HG03175 (cell line): Measurements from ENCODE around the gene DEFB121.
"Not testable (repeated sequence)": the region's sequence is repeated elsewhere in the genome, so short reads cannot be mapped to it uniquely, and the experiment has no call there.

Source experiments
- ATAC-seq: cut with Tn5 transposase; IDR thresholded peaks from one replicate; pipeline ENCODE4 v1.9.1; 2021; ENCODE audit warnings: mild to moderate bottlenecking, moderate library complexity; ENCODE audit not compliant: unreplicated experiment

The DEFB121 gene

GRCh38 chr20:31364272-31364671 is 41.7 kb downstream of the DEFB121 start:
- not testable (repeated sequence) for ATAC-seq

DNA sequence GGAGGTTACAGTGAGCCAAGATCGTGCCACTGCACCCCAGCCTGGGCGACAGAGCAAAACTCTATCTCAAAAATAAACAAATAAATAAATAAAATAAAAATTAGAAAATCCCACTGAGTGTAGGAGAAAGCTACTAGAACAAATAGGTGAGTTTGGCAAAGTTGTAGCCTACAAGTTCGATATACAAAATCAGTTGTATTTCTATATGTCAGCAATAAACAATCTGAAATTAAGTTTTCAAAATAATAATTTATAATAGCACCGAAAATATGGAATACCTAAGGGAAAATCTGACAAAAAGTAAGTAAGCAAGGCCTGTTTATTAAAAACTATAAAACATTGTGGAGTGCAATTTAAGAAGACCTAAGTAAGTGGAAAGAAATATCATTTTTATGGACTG is 42.7 kb downstream of the DEFB121 start:
- no peak for ATAC-seq

GRCh38 chr20:31355981-31356380 is 50.0 kb downstream of the DEFB121 start:
- ATAC-seq = no peak
